ENCODE results near the gene SERPINB13.

SERPINB13 gene

DNA sequence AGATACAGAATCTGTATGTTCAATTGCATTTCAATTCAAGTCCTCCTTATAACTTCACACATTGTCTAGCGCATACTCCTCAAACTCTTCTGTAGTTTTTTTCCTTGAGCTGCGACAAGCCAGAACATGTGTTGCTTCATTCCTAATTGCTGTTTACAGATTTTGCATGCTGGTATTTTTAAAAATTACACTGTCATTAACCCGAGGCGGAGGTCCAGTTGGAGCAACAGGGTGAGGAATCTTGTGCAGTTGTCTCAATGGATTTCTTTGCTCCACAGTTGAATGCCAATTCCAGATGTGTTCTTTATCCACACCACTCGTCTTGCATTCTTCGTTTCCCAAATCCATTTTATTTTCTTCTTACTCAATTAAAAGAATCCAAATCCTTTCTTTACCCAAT, 16.4 kb upstream of the SERPINB13 start:
- TF ChIP-seq, protein P1, sequence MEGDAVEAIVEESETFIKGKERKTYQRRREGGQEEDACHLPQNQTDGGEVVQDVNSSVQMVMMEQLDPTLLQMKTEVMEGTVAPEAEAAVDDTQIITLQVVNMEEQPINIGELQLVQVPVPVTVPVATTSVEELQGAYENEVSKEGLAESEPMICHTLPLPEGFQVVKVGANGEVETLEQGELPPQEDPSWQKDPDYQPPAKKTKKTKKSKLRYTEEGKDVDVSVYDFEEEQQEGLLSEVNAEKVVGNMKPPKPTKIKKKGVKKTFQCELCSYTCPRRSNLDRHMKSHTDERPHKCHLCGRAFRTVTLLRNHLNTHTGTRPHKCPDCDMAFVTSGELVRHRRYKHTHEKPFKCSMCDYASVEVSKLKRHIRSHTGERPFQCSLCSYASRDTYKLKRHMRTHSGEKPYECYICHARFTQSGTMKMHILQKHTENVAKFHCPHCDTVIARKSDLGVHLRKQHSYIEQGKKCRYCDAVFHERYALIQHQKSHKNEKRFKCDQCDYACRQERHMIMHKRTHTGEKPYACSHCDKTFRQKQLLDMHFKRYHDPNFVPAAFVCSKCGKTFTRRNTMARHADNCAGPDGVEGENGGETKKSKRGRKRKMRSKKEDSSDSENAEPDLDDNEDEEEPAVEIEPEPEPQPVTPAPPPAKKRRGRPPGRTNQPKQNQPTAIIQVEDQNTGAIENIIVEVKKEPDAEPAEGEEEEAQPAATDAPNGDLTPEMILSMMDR (IDR thresholded peaks at IDR 0.05; ENCODE audit: insufficient read depth, low read length, poor library complexity, severe bottlenecking), result no peak
- no peak for TF ChIP-seq EZH2phosphoT487 (conservative IDR thresholded peaks at IDR 0.05; ENCODE audit: low read length)
- no peak overlapping the region for H3K4me2 ChIP-seq (ENCODE audit: low read depth, low read length, poor library complexity, severe bottlenecking)
- H3K9ac ChIP-seq (ENCODE audit: low read length), result no peak overlapping the region
- H2AFZ ChIP-seq (ENCODE audit: low read depth, low read length, severe bottlenecking), result no peak overlapping the region
- H3F3A ChIP-seq (ENCODE audit: insufficient read depth), result no peaks in the 10 kb centered on the region
- H3K9me3 ChIP-seq (ENCODE audit: insufficient read depth, low read length), result no peaks in the 10 kb centered on the region
- no peak overlapping the region for H3K27ac ChIP-seq (ENCODE audit: low read depth, low read length)
- H3K79me2 ChIP-seq (ENCODE audit: insufficient read depth, low read length), result no peaks in the 10 kb centered on the region
- H3K36me3 ChIP-seq (ENCODE audit: low read length), result no peaks in the 10 kb centered on the region
- H3K9me2 ChIP-seq (replicated peaks; ENCODE audit: insufficient read depth, low read length), result no peaks in the 10 kb centered on the region
- H3K27me3 ChIP-seq (ENCODE audit: low read length), result no peaks in the 10 kb centered on the region
- H3K4me3 ChIP-seq (ENCODE audit: insufficient read depth, low read length, poor library complexity, severe bottlenecking), result no peak overlapping the region
- no peaks in the 10 kb centered on the region for H4K20me1 ChIP-seq (ENCODE audit: low read depth, low read length)

DNA sequence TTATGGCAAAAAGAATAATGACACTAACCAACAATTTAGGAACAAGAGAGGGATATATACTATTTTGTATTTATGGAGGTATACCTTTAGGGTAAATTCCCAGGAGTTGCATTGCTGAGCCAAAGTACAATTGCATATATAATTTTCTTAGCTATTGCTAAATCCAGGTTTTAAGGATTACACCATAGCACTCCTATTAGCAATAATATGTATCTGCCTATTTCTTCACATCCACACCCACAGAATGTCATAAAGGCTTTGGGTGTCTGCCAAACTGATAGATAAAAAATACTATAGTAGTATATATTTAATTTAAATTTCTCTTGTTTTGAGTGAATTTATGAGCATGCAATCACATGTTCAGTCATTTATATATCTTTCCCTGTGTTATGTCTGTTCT, 11.5 kb upstream of the SERPINB13 start:
- H3K27me3 ChIP-seq (ENCODE audit: low read length), result no peaks in the 10 kb centered on the region
- no peaks in the 10 kb centered on the region for H4K20me1 ChIP-seq (ENCODE audit: low read depth, low read length)
- no peak overlapping the region for H3K9ac ChIP-seq (ENCODE audit: low read length)
- no peaks in the 10 kb centered on the region for H3K9me2 ChIP-seq (replicated peaks; ENCODE audit: insufficient read depth, low read length)
- H3F3A ChIP-seq (ENCODE audit: insufficient read depth), result no peaks in the 10 kb centered on the region
- H3K36me3 ChIP-seq (ENCODE audit: low read length), result no peaks in the 10 kb centered on the region
- H3K4me3 ChIP-seq (ENCODE audit: insufficient read depth, low read length, poor library complexity, severe bottlenecking), result no peak overlapping the region
- H3K79me2 ChIP-seq (ENCODE audit: insufficient read depth, low read length), result no peaks in the 10 kb centered on the region
- no peak overlapping the region for H3K4me2 ChIP-seq (ENCODE audit: low read depth, low read length, poor library complexity, severe bottlenecking)
- TF ChIP-seq EZH2phosphoT487 (conservative IDR thresholded peaks at IDR 0.05; ENCODE audit: low read length), result no peak
- TF ChIP-seq, protein P1 (IDR thresholded peaks at IDR 0.05; ENCODE audit: insufficient read depth, low read length, poor library complexity, severe bottlenecking), result no peak
- no peaks in the 10 kb centered on the region for H3K9me3 ChIP-seq (ENCODE audit: insufficient read depth, low read length)
- no peak overlapping the region for H2AFZ ChIP-seq (ENCODE audit: low read depth, low read length, severe bottlenecking)
- no peak overlapping the region for H3K27ac ChIP-seq (ENCODE audit: low read depth, low read length)

DNA sequence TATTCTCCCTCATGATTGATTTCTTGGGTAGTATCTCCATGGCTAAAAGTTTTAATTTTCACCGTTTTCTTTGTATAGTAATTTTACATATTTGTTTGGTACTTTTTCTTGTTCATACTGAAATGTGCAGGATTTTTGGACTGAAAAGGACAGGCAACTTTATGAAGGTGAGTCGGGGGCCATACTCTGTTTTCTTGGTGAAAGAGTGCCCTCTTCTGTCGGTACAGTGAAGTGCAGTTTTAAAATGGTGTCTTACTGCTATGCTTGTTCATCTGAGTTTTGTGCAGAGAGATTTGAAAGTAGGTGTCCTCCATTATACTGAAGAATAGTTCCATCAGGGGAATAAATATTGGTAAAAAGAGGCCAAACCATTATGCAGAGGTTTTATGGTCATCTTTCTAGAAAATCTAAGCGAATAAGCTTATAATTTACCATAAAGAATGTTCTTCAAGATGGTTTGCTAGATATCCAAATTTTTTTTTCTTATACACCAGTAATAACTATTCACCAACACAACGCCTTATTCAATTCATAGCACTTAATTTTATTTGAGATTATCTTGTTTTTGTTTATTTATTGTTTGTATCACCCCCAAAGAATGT, 8.7 kb upstream of the SERPINB13 start:
- no peaks in the 10 kb centered on the region for H4K20me1 ChIP-seq (ENCODE audit: low read depth, low read length)
- H3K27ac ChIP-seq (ENCODE audit: low read depth, low read length), result no peak overlapping the region
- H3K9me2 ChIP-seq (replicated peaks; ENCODE audit: insufficient read depth, low read length), result no peaks in the 10 kb centered on the region
- H3K4me3 ChIP-seq (ENCODE audit: insufficient read depth, low read length, poor library complexity, severe bottlenecking), result no peak overlapping the region
- H3F3A ChIP-seq (ENCODE audit: insufficient read depth), result no peaks in the 10 kb centered on the region
- TF ChIP-seq EZH2phosphoT487 (conservative IDR thresholded peaks at IDR 0.05; ENCODE audit: low read length), result no peak
- TF ChIP-seq, protein P1 (IDR thresholded peaks at IDR 0.05; ENCODE audit: insufficient read depth, low read length, poor library complexity, severe bottlenecking), result peak; percentile 77
- H3K79me2 ChIP-seq (ENCODE audit: insufficient read depth, low read length), result no peaks in the 10 kb centered on the region
- 0 out of 2 replicates have a peak, but pooled peaks cover 4% of the 10 kb centered on the region for H3K27me3 ChIP-seq (ENCODE audit: low read length)
- no peaks in the 10 kb centered on the region for H3K9me3 ChIP-seq (ENCODE audit: insufficient read depth, low read length)
- no peak overlapping the region for H3K9ac ChIP-seq (ENCODE audit: low read length)
- H3K36me3 ChIP-seq (ENCODE audit: low read length), result no peaks in the 10 kb centered on the region
- no peak overlapping the region for H3K4me2 ChIP-seq (ENCODE audit: low read depth, low read length, poor library complexity, severe bottlenecking)
- H2AFZ ChIP-seq (ENCODE audit: low read depth, low read length, severe bottlenecking), result no peak overlapping the region
